HG03565 (cell line): Measurements from ENCODE around the gene MICB.
"Not testable (repeated sequence)": the region's sequence is repeated elsewhere in the genome, so short reads cannot be mapped to it uniquely, and the experiment has no call there.

Source experiments
- ATAC-seq: cut with Tn5 transposase; IDR thresholded peaks from one replicate; pipeline ENCODE4 v1.9.1; 2021; ENCODE audit warnings: mild to moderate bottlenecking, moderate library complexity; ENCODE audit not compliant: unreplicated experiment

MICB gene

DNA sequence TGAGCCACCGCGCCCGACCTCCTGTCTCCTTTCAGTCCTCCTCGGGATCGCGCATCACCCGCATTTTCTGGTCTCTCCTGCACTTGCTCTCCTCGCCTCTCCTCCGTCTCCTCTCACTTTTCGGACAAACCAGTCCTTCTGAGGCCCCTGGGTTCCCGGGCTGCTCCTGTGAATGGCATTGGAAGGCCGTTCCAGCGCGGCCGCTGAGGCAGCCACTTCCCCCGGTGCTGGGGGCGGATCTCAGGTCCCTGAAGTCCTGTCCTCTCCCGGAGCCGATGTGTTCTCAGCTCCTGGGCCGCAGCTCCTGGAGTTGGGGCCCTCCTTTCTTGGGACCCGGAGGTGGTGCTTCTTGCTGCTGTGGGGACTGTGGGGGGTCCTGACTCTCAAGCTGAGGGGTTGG is 803 bp downstream of the MICB start:
- no peak for ATAC-seq

DNA sequence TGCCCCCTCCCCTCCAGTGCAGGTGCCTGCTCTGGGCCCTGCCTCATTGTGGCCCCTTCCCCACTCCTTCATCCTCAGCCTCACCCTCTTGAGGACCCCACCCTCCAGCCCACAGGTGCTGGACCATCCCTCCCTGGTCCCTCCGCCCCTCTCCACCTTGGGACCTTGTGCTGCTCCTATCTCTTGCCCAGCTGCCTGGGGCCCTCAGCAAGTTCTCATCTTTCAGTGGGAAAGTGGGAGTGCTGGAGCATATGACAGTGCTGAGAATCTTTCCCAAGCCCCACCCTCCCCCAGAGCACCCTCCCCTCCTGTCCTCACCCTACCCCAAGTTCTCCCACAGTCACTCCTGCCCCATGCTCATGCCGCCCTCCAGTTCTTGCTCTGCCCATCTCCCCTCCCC is 1.7 kb downstream of the MICB start:
- not testable (repeated sequence) for ATAC-seq

DNA sequence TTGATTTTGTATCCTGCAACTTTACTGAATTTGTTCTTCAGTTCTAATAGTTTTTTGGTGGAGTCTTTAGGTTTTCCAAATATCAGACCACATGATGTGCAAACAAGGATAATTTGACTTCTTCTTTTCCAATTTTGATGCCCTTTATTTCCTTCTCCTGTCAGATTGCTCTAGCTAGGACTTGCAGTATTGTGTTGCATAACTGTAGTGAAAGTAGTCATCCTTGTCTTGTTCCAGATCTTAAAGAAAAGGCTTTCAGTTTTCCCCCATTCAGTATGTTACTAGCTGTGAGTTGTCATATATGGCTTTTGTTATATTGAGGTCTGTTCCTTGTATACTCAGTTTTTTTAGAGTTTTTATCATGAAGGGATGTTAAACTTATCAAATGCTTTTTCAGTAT is 4.6 kb downstream of the MICB start:
- ATAC-seq = no peak

DNA sequence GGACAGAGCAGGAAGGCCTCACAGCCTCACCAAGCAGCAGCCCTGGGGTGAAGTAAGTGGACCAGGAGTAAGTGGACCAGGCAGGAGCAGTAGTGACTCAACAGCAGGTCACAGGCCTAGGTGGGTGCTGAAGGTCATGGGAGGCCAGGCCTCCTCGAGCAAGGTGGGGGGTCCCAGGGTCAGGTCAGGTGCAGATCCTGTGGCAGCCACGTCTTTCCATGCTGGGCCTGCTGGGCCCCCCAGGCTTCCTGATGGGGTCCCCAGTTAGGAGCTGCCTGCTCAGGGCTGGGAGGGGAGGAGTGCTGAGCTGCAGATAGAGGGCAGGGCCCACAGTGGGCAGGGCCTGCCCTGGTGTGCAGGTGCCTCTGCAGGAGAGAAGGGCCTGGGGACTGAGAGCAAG is 11.1 kb downstream of the MICB start:
- not testable (repeated sequence) for ATAC-seq

DNA sequence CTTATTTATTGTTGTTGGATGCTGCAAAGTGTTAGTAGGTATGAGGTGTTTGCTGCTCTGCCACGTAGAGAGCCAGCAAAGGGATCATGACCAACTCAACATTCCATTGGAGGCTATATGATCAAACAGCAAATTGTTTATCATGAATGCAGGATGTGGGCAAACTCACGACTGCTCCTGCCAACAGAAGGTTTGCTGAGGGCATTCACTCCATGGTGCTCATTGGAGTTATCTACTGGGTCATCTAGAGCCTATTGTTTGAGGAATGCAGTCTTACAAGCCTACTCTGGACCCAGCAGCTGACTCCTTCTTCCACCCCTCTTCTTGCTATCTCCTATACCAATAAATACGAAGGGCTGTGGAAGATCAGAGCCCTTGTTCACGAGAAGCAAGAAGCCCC is 12.1 kb downstream of the MICB start:
- no peak for ATAC-seq

DNA sequence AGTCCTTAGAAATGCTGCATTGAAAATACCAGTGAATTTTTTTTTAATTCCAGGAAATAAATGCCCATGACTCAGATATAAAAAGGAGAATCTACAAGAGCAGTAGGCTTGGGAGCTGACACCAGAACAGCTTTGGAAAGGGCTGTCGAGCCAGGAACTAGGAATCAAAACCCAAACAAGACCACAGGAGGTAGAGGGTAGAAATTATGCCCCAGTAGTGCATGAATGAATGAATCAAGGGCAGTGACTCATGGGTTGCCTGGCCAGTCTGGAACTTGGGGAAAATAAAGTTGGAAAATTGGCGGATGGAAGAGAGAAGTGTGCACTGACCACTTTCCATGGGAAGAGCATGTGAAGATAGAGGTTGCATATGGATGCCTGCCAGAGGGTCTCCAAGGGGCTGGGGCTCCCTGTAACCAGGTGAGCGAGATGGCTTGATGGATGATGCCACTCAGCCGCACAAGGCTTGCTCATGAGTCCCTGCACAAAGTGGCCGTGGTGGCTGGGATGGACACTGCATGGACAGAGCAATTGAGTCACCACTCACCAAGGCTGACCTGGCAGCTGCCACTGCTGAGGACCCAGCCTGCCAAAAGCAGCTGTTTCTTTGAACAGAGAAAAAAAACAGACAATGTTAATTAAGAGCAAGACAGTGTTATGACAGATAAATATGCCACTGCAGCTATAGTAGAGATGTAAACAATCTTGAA is 15.7 kb downstream of the MICB start:
- ATAC-seq = no peak

DNA sequence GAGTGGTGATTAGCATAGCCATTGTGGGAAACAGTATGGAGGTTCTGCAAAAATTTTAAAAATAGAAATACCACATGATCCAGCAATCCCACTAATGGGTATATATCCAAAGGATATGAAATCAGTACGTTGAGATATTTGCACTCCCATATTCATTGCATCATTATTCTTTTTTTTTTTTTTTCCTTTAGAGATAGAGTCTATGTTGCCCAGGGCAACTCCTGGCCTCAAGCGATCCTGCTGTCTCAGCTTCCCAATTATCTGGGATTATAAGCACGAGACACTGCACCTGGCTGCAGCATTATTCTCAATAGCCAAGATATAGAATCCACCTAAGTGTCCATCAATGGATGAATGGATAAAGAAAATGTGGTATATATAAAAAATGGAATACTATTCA is 23.9 kb downstream of the MICB start:
- no peak for ATAC-seq

DNA sequence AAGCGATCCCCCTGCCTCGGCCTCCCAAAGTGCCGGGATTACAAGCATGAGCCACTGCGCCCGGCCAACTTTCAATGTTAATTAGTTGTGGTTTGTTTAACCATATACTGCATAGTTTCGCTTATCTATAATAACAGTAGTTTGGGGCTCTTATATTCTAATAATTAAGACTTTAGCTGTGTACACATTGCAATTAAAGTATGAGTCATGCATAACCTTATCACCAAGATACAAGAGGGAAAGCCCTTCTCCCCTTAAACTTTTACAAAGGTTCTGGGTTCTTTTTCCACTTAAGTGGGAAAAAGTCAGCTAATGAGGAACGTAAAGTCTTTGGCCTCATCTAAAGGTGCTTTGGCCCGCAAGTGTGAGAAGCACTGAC is 27.6 kb downstream of the MICB start:
- ATAC-seq = no peak

DNA sequence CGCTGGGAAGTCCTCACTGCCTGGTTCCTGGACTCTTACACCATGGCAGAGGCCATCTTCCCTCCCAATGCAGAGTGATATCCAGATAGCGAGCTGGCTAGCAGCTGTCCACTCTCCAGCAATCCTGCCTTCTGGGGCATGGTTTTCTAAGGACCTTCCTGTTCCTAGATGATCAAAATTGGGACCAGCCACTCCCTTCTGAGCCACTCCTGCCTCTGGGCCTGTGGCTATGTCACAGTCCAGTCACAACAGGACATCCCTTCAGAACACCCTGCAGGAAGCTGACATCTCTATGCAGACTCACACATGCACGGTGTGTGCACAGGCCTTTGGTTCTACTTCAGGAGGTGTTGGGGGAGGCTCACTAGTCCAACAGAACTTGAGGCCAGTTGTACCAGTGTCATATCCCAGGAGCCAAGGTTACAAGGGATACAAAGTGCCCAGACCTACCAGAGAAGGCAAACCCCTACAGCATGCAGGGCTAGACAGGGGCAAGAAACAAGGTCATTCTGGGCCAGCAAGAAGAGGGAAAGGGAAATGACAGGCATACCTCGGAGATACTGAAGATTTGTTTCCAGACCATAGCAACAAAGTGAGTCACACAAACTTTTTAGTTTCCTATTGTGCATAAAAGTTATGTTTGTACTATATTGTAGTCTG is 28.1 kb downstream of the MICB start:
- ATAC-seq = no peak

DNA sequence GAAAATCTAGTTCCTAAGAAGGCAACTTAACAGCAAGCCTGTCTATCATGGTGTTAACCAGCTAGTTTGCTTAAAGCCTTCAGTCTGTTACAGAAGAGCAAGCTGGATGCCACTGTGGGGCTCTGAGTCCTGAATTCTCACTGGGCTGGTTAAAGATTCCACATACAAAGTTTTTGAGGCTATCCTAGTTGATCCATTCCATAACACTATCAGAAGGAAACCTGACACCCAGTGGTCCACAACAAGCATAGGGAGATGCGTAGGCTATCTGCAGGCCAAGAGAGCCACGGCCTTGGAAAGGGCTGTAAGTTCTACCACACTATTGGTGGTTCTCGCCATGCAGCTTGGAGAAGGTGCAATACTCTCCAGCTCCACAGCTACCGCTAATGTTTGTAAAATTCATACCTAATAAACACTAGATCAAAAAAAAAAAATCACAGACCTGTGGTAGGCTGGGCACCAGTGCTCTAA is 30.4 kb downstream of the MICB start:
- no peak for ATAC-seq

DNA sequence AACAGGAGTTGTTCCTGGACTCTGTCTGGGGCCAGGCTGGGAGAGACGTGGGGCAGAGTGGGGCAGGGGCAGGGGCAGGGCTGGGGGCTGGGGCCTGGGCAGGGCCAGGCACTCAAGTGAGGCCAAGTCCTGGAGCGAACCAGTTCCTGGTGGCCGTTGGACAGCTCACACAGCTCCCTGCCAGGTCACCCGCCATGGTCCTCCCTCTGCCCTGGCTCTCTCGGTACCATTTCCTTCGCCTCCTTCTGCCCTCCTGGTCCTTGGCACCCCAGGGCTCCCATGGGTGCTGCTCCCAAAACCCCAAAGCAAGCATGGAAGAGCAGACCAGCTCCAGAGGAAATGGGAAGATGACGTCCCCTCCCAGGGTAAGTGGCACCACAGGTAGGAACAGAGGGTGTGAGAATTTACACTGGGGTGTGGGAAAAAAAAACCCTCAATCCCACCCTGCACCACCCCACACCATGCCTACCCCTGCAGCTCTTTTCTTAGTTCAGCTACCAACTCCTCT is 30.9 kb downstream of the MICB start, which contains the start of gene MCCD1:
MCCD1 (plus strand) TSS at position 142 of the 508 bp plus-strand sequence; CDS start at position 195, 53 bp downstream.
- no peak for ATAC-seq

DNA sequence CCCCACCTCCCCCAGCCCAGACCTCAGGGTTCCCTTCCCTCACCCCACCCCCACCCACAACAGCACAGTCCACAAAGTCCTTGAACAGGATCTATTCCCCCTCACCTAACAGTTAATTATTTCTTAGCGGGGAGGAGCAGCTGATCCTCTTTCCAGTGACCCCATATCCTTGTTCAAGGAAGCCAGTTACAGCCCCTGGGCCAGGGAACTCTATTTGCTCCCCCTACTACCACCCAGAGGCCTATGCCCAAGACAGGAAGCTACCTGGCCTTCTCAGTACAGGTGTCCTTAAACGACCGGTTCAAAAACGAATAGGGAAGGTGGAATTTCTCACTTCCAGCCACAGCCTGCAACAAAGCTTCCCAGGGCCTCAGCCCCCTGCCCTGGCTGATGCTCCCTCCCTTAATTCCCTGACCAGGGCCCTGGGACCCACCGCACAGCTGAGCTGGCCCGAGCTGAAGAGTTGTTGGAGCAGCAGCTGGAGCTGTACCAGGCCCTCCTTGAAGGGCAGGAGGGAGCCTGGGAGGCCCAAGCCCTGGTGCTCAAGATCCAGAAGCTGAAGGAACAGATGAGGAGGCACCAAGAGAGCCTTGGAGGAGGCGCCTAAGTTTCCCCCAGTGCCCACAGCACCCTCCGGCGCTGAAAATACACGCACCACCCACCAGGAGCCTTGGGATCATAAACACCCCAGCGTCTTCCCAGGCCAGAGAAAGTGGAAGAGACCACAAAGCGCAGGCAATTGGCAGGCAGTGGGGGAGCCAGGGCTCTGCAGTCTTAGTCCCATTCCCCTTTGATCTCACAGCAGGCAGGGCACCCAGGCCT is 31.6 kb downstream of the MICB start:
- ATAC-seq = no peak

DNA sequence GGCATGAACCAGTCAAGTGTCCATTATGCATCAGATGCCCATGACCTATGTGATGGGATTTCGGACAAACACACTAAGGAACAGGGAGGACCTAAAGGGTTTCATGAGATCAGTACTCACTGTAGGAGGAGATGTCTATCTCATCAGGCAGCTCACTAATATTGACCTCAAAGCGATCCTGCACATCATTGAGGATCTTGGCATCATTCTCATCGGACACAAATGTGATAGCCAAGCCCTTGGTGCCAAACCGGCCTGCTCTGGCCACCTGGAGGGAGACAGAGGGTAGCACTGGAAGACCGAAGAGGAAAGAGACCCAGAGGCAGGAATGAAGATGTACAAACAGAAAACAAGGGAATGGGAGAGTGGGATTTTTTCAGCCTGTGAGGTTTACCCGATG is 32.7 kb downstream of the MICB start:
- no peak for ATAC-seq

DNA sequence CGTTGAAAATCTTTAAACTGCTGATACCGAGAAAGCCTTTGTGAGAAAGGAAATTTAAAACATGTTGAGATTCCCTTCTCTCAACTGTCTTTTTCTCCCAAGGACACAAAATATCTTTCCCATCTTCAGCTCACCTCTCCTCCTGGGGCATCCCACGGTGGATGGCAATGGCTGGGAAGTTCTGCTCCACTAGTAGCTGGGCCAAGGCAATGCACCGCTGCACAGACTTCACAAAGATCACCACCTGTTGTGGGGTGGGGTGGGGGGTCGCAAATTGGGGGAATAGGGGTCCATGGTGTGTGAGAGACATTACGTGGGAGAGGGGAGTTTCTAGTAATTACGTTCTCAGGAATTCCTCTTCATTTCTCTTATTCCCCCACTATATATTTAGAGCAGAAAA is 33.2 kb downstream of the MICB start:
- ATAC-seq = no peak

DNA sequence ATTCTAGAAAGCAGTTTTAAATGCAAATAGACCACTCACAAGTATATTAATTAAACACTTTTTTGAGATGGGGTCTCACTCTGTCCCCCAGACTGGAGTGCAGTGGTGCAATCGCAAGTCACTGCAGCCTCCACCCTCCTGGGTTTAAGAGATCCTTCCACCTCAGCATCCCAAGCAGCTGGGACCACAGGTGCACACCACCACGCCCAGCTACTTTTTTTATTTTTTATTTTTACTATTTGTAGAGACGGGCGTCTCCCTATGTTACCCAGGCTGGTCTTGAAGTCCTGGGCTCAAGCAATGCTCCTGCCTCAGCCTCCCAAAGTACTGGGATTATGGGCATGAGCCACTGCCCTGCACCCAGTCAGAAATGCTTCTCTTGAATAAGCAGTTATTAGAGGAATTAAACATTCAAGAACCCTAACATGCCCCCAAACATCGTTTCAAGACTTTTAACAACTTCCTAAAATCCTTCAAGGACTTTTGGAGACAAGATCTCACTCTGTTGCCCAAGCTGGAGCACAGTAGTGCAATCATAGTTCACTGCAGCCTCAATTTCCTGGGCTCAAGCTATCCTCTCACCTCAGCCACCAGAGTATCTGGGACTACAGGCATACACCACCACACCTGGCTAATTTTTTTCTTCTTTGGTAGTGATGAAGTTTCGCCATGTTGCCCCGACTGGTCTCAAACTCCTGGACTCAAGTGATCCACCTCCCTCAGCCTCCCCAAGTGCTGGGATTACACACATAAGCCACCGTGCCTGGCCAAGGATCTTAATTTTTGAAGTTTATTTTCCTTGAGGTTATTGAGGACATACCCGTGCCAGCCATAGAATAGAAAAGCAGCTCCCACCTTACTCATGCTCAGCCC is 34.1 kb downstream of the MICB start:
- ATAC-seq = no peak

DNA sequence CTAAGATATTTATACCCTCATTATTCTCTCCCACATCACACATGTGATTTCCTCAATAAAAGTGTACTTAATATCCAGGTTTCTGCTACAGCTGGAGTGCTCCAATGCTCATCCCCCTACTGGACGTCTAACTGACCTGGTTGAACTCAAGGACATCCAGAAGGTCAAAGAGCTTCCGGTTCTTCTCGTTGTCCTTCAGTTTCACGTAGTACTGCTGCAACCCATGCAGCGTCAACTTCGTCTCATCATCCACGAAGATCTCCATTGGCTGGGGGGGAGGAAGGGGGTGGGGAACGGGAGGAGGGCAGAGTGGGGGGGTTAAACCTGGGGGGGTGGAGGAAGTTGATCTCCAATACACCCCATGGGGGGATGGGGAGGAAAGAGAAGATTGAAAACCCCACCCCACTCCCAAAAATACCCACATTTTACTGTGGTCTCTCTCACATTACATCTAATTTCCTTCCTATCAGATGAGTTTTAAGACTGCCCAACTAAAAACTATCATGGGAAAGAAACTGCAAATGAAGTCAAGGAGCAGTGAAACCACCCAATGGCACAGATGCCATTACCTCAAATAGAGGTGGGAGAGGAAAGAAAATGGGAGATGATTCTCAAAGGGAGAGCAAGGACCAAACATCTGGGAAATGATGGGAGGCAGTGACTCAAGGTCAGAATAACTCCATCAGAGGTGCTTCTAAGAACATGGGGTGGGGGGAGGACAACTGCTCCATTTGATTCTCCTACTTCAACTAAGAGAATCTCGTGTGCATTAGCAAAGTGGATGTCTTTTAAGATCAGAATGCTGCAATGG is 34.9 kb downstream of the MICB start:
- ATAC-seq = no peak

DNA sequence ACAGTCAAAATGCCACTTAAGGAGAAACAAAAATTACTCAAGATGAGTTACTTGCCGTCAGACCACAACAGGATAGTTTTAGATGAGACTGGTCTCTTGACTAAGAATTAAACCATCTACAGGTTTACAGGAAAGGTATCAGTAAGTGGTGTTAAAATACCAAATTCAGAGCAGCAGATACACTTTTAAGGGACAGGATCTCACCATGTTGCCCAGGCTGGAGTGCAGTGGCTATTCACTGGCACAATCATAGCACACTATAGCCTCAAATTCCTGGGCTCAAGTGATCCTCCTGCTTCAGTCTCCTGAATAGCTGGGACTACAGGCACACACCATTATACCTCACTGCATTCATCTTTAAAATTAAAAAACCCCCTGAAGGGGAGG is 35.5 kb downstream of the MICB start:
- no peak for ATAC-seq

DNA sequence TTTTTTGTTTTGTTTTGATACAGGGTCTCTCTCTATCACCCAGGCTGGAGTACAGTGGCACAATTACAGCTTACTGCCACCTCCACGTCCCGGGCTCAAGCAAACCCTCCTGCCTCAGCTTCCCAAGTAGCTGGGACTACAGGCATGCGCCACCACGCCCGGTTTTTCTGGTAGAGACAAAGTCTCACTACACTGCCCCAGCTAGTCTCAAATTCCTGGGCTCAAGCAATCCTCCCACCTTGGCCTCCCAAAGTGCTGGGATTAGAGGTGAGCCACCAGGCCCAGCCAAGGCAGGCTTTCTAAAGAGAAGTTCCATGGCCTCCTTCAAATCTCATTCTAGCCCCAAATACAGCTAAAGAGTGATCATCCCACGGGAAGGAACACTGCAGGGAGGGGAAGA is 36.1 kb downstream of the MICB start:
- ATAC-seq = no peak

DNA sequence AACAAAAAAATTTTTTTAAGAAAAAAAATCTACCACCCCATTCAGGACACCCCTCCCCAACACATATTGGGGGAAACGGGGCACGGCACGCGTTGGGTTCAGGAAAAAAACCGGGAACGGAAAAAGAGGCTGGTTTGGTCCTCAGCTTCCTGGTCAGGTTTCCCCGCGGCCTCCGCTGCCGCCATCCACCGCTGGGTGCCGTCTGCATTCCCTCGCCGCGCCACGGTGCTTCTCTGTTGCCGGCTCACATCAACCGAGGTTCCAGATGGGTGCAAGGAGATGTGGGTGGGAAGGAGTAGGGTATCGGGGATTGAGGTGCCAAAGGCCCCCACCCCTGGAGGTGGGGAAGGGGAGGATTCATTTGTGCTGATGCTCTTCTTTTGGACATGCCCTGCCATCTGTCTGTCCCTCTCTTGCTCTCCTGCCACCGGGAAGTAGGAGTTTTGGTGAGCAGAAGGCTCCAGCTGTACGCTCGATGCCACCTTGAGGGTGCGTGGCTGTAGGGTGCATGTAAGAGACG is 36.6 kb downstream of the MICB start:
- ATAC-seq = no peak
